ENCODE measurements around the gene SAYSD1.

The SAYSD1 gene

GRCh38 chr6:39073471-39074355 is 41.3 kb downstream of the SAYSD1 start:
- no peak overlapping the region for H3K27ac ChIP-seq
- no peak overlapping the region for H3K4me3 ChIP-seq (IDR thresholded peaks at IDR 0.05; ENCODE audit: insufficient read depth, low read depth, low read length)
- TF ChIP-seq CTCF (conservative IDR thresholded peaks at IDR 0.05; ENCODE audit: low read depth, low read length) = no peak
- H2AFZ ChIP-seq (ENCODE audit: low read depth) = no peak overlapping the region
- H4K20me1 ChIP-seq (ENCODE audit: insufficient read depth) = no peaks in the 10 kb centered on the region
- no peak overlapping the region for H3K4me2 ChIP-seq
- H3K4me1 ChIP-seq (ENCODE audit: low read depth, poor library complexity, severe bottlenecking) = no peaks in the 10 kb centered on the region
- H3K79me2 ChIP-seq (ENCODE audit: insufficient read depth, low read depth) = no peaks in the 10 kb centered on the region
- no peaks in the 10 kb centered on the region for H3K36me3 ChIP-seq (ENCODE audit: insufficient read depth)
- H3K9ac ChIP-seq = no peak overlapping the region
- no peaks in the 10 kb centered on the region for H3K27me3 ChIP-seq (ENCODE audit: insufficient read depth, low read depth)

GRCh38 chr6:39072830-39073229 is 42.2 kb downstream of the SAYSD1 start:
- Histone ChIP-seq H3K4me3 (IDR thresholded peaks at IDR 0.05; ENCODE audit: insufficient read depth, low read depth, low read length) (no peak overlapping the region), H3K36me3 (ENCODE audit: insufficient read depth) (no peaks in the 10 kb centered on the region), H3K4me1 (ENCODE audit: low read depth, poor library complexity, severe bottlenecking) (no peaks in the 10 kb centered on the region), H3K27ac (no peak overlapping the region), H2AFZ (ENCODE audit: low read depth) (no peak overlapping the region), H3K79me2 (ENCODE audit: insufficient read depth, low read depth) (no peaks in the 10 kb centered on the region), H3K9ac (no peak overlapping the region), H4K20me1 (ENCODE audit: insufficient read depth) (no peaks in the 10 kb centered on the region), H3K27me3 (ENCODE audit: insufficient read depth, low read depth) (no peaks in the 10 kb centered on the region), H3K4me2 (no peak overlapping the region)
- TF ChIP-seq CTCF (conservative IDR thresholded peaks at IDR 0.05; ENCODE audit: low read depth, low read length) = no peak

GRCh38 chr6:39068391-39068790 is 46.6 kb downstream of the SAYSD1 start:
- Histone ChIP-seq H3K4me3 (IDR thresholded peaks at IDR 0.05; ENCODE audit: insufficient read depth, low read depth, low read length) (no peak overlapping the region), H3K36me3 (ENCODE audit: insufficient read depth) (no peaks in the 10 kb centered on the region), H3K9ac (no peak overlapping the region), H3K27me3 (ENCODE audit: insufficient read depth, low read depth) (no peaks in the 10 kb centered on the region), H3K79me2 (ENCODE audit: insufficient read depth, low read depth) (no peaks in the 10 kb centered on the region), H3K4me2 (no peak overlapping the region), H3K27ac (no peak overlapping the region), H4K20me1 (ENCODE audit: insufficient read depth) (no peaks in the 10 kb centered on the region), H2AFZ (ENCODE audit: low read depth) (no peak overlapping the region), H3K4me1 (ENCODE audit: low read depth, poor library complexity, severe bottlenecking) (no peaks in the 10 kb centered on the region)
- TF ChIP-seq CTCF (conservative IDR thresholded peaks at IDR 0.05; ENCODE audit: low read depth, low read length) = no peak

- no peaks in the 10 kb centered on the region for H3K79me2 ChIP-seq (ENCODE audit: insufficient read depth, low read depth)
- H3K4me2 ChIP-seq = no peak overlapping the region
- no peaks in the 10 kb centered on the region for H3K36me3 ChIP-seq (ENCODE audit: insufficient read depth)
- no peaks in the 10 kb centered on the region for H3K4me1 ChIP-seq (ENCODE audit: low read depth, poor library complexity, severe bottlenecking)
- H3K27me3 ChIP-seq (ENCODE audit: insufficient read depth, low read depth) = no peaks in the 10 kb centered on the region
- H3K9ac ChIP-seq = no peak overlapping the region
- no peaks in the 10 kb centered on the region for H4K20me1 ChIP-seq (ENCODE audit: insufficient read depth)
- H2AFZ ChIP-seq (ENCODE audit: low read depth) = no peak overlapping the region
- no peak for TF ChIP-seq CTCF (conservative IDR thresholded peaks at IDR 0.05; ENCODE audit: low read depth, low read length)
- H3K27ac ChIP-seq = no peak overlapping the region
- no peak overlapping the region for H3K4me3 ChIP-seq (IDR thresholded peaks at IDR 0.05; ENCODE audit: insufficient read depth, low read depth, low read length)
Observed at GRCh38 chr6:39065561-39065960, 49.4 kb downstream of the SAYSD1 start.
